ENCODE results near the gene DBNDD2.

The DBNDD2 gene

GRCh38 chr20:45407783-45408645 lies at the start of gene DBNDD2:
Gene DBNDD2 (plus strand): TSS chr20:45408289. CDS start chr20:45408468, 179 bp downstream.
- Histone ChIP-seq H3K27ac (ENCODE audit: low read length) (peak within 1 kb of the TSS; percentile 97), H3K9me3 (ENCODE audit: control insufficient read depth in 1 of 2, low read length in 2 of 2) (no peaks in the 10 kb centered on the region), H3K36me3 (ENCODE audit: control insufficient read depth in 1 of 2, insufficient read depth in 2 of 2, low read length in 2 of 2) (peaks cover 24 to 34% of the 10 kb centered on the region in 2 donors), H3K4me3 (ENCODE audit: low read depth in 1 of 2, low read length in 2 of 2) (peak within 1 kb of the TSS; percentile 89 to 94), H3K27me3 (ENCODE audit: low read depth, low read length) (no peaks in the 10 kb centered on the region), H3K4me1 (ENCODE audit: control insufficient read depth in 1 of 2, insufficient read depth in 2 of 2, low read length in 2 of 2) (peaks cover 0 to 15% of the 10 kb centered on the region in 2 donors)

GRCh38 chr20:45359069-45359405 lies 49.1 kb upstream of the DBNDD2 start:
- H3K9me3 ChIP-seq (ENCODE audit: control insufficient read depth in 1 of 2, low read length in 2 of 2): no peaks in the 10 kb centered on the region
- peaks cover 24 to 26% of the 10 kb centered on the region in 2 donors for H3K4me1 ChIP-seq (ENCODE audit: control insufficient read depth in 1 of 2, insufficient read depth in 2 of 2, low read length in 2 of 2)
- H3K4me3 ChIP-seq (ENCODE audit: low read depth in 1 of 2, low read length in 2 of 2): no peak overlapping the region
- peak overlapping the region; percentile 84 for H3K27ac ChIP-seq (ENCODE audit: low read length)
- no peaks in the 10 kb centered on the region for H3K27me3 ChIP-seq (ENCODE audit: low read depth, low read length)
- H3K36me3 ChIP-seq (ENCODE audit: control insufficient read depth in 1 of 2, insufficient read depth in 2 of 2, low read length in 2 of 2): peaks cover 0 to 15% of the 10 kb centered on the region in 2 donors

GRCh38 chr20:45359406-45360148 lies 48.5 kb upstream of the DBNDD2 start:
- Histone ChIP-seq H3K27me3 (ENCODE audit: low read depth, low read length) (no peaks in the 10 kb centered on the region), H3K36me3 (ENCODE audit: control insufficient read depth in 1 of 2, insufficient read depth in 2 of 2, low read length in 2 of 2) (peaks cover 0 to 15% of the 10 kb centered on the region in 2 donors), H3K27ac (ENCODE audit: low read length) (peak overlapping the region; percentile 84), H3K9me3 (ENCODE audit: control insufficient read depth in 1 of 2, low read length in 2 of 2) (no peaks in the 10 kb centered on the region), H3K4me1 (ENCODE audit: control insufficient read depth in 1 of 2, insufficient read depth in 2 of 2, low read length in 2 of 2) (peaks cover 27 to 30% of the 10 kb centered on the region in 2 donors), H3K4me3 (ENCODE audit: low read depth in 1 of 2, low read length in 2 of 2) (no peak overlapping the region)

GRCh38 chr20:45361793-45362192 lies 46.3 kb upstream of the DBNDD2 start:
- Histone ChIP-seq H3K4me1 (ENCODE audit: control insufficient read depth in 1 of 2, insufficient read depth in 2 of 2, low read length in 2 of 2) (peaks cover 27 to 36% of the 10 kb centered on the region in 2 donors), H3K27ac (ENCODE audit: low read length) (no peak overlapping the region), H3K36me3 (ENCODE audit: control insufficient read depth in 1 of 2, insufficient read depth in 2 of 2, low read length in 2 of 2) (peaks cover 13 to 32% of the 10 kb centered on the region in 2 donors), H3K9me3 (ENCODE audit: control insufficient read depth in 1 of 2, low read length in 2 of 2) (no peaks in the 10 kb centered on the region), H3K27me3 (ENCODE audit: low read depth, low read length) (no peaks in the 10 kb centered on the region), H3K4me3 (ENCODE audit: low read depth in 1 of 2, low read length in 2 of 2) (no peak overlapping the region)

- Histone ChIP-seq H3K27ac (ENCODE audit: low read length) (peak within 1 kb of the TSS; percentile 88), H3K4me1 (ENCODE audit: control insufficient read depth in 1 of 2, insufficient read depth in 2 of 2, low read length in 2 of 2) (peaks cover 17 to 28% of the 10 kb centered on the region in 2 donors), H3K27me3 (ENCODE audit: low read depth, low read length) (no peaks in the 10 kb centered on the region), H3K4me3 (ENCODE audit: low read depth in 1 of 2, low read length in 2 of 2) (peak within 1 kb of the TSS; percentile 74 to 83), H3K9me3 (ENCODE audit: control insufficient read depth in 1 of 2, low read length in 2 of 2) (no peaks in the 10 kb centered on the region), H3K36me3 (ENCODE audit: control insufficient read depth in 1 of 2, insufficient read depth in 2 of 2, low read length in 2 of 2) (peaks cover 25 to 44% of the 10 kb centered on the region in 2 donors)
These were observed 45.1 kb upstream of the DBNDD2 start, which contains the start of gene SYS1 for GRCh38 chr20:45362804-45363610. Gene SYS1 (plus strand): TSS chr20:45363156. CDS start chr20:45363532, 376 bp downstream.

- Histone ChIP-seq H3K27ac (ENCODE audit: low read length) (peak overlapping the region; percentile 88), H3K36me3 (ENCODE audit: control insufficient read depth in 1 of 2, insufficient read depth in 2 of 2, low read length in 2 of 2) (peaks cover 31 to 44% of the 10 kb centered on the region in 2 donors), H3K4me1 (ENCODE audit: control insufficient read depth in 1 of 2, insufficient read depth in 2 of 2, low read length in 2 of 2) (peaks cover 15 to 28% of the 10 kb centered on the region in 2 donors), H3K27me3 (ENCODE audit: low read depth, low read length) (no peaks in the 10 kb centered on the region), H3K9me3 (ENCODE audit: control insufficient read depth in 1 of 2, low read length in 2 of 2) (no peaks in the 10 kb centered on the region), H3K4me3 (ENCODE audit: low read depth in 1 of 2, low read length in 2 of 2) (peak overlapping the region; percentile 74 to 83)
These were observed 44.2 kb upstream of the DBNDD2 start for GRCh38 chr20:45363611-45364492.

- peaks cover 8 to 14% of the 10 kb centered on the region in 2 donors for H3K4me1 ChIP-seq (ENCODE audit: control insufficient read depth in 1 of 2, insufficient read depth in 2 of 2, low read length in 2 of 2)
- H3K36me3 ChIP-seq (ENCODE audit: control insufficient read depth in 1 of 2, insufficient read depth in 2 of 2, low read length in 2 of 2): peaks cover 31 to 41% of the 10 kb centered on the region in 2 donors
- H3K27me3 ChIP-seq (ENCODE audit: low read depth, low read length): no peaks in the 10 kb centered on the region
- H3K9me3 ChIP-seq (ENCODE audit: control insufficient read depth in 1 of 2, low read length in 2 of 2): no peaks in the 10 kb centered on the region
- no peak overlapping the region for H3K27ac ChIP-seq (ENCODE audit: low read length)
- H3K4me3 ChIP-seq (ENCODE audit: low read depth in 1 of 2, low read length in 2 of 2): no peak overlapping the region
These were observed 42.6 kb upstream of the DBNDD2 start for GRCh38 chr20:45365444-45365970.

- H3K36me3 ChIP-seq (ENCODE audit: control insufficient read depth in 1 of 2, insufficient read depth in 2 of 2, low read length in 2 of 2): peaks cover 31 to 41% of the 10 kb centered on the region in 2 donors
- no peak overlapping the region for H3K4me3 ChIP-seq (ENCODE audit: low read depth in 1 of 2, low read length in 2 of 2)
- H3K27ac ChIP-seq (ENCODE audit: low read length): no peak overlapping the region
- no peaks in the 10 kb centered on the region for H3K27me3 ChIP-seq (ENCODE audit: low read depth, low read length)
- peaks cover 8 to 14% of the 10 kb centered on the region in 2 donors for H3K4me1 ChIP-seq (ENCODE audit: control insufficient read depth in 1 of 2, insufficient read depth in 2 of 2, low read length in 2 of 2)
- no peaks in the 10 kb centered on the region for H3K9me3 ChIP-seq (ENCODE audit: control insufficient read depth in 1 of 2, low read length in 2 of 2)
These were observed 41.9 kb upstream of the DBNDD2 start for GRCh38 chr20:45366192-45366591.

GRCh38 chr20:45366631-45367030 lies 41.5 kb upstream of the DBNDD2 start:
- peaks cover 31 to 41% of the 10 kb centered on the region in 2 donors for H3K36me3 ChIP-seq (ENCODE audit: control insufficient read depth in 1 of 2, insufficient read depth in 2 of 2, low read length in 2 of 2)
- H3K9me3 ChIP-seq (ENCODE audit: control insufficient read depth in 1 of 2, low read length in 2 of 2): no peaks in the 10 kb centered on the region
- H3K27ac ChIP-seq (ENCODE audit: low read length): no peak overlapping the region
- peaks cover 8 to 14% of the 10 kb centered on the region in 2 donors for H3K4me1 ChIP-seq (ENCODE audit: control insufficient read depth in 1 of 2, insufficient read depth in 2 of 2, low read length in 2 of 2)
- no peaks in the 10 kb centered on the region for H3K27me3 ChIP-seq (ENCODE audit: low read depth, low read length)
- H3K4me3 ChIP-seq (ENCODE audit: low read depth in 1 of 2, low read length in 2 of 2): no peak overlapping the region

GRCh38 chr20:45367126-45367525 lies 41.0 kb upstream of the DBNDD2 start:
- Histone ChIP-seq H3K9me3 (ENCODE audit: control insufficient read depth in 1 of 2, low read length in 2 of 2) (no peaks in the 10 kb centered on the region), H3K27ac (ENCODE audit: low read length) (no peak overlapping the region), H3K4me3 (ENCODE audit: low read depth in 1 of 2, low read length in 2 of 2) (no peak overlapping the region), H3K27me3 (ENCODE audit: low read depth, low read length) (no peaks in the 10 kb centered on the region), H3K36me3 (ENCODE audit: control insufficient read depth in 1 of 2, insufficient read depth in 2 of 2, low read length in 2 of 2) (peaks cover 31 to 41% of the 10 kb centered on the region in 2 donors), H3K4me1 (ENCODE audit: control insufficient read depth in 1 of 2, insufficient read depth in 2 of 2, low read length in 2 of 2) (peaks cover 8 to 17% of the 10 kb centered on the region in 2 donors)
